ENCODE results near the gene MNX1.

Gene MNX1

GRCh38 chr7:157014635-157015555 is 4.4 kb upstream of the MNX1 start:
- no peak for DNase-seq

DNA sequence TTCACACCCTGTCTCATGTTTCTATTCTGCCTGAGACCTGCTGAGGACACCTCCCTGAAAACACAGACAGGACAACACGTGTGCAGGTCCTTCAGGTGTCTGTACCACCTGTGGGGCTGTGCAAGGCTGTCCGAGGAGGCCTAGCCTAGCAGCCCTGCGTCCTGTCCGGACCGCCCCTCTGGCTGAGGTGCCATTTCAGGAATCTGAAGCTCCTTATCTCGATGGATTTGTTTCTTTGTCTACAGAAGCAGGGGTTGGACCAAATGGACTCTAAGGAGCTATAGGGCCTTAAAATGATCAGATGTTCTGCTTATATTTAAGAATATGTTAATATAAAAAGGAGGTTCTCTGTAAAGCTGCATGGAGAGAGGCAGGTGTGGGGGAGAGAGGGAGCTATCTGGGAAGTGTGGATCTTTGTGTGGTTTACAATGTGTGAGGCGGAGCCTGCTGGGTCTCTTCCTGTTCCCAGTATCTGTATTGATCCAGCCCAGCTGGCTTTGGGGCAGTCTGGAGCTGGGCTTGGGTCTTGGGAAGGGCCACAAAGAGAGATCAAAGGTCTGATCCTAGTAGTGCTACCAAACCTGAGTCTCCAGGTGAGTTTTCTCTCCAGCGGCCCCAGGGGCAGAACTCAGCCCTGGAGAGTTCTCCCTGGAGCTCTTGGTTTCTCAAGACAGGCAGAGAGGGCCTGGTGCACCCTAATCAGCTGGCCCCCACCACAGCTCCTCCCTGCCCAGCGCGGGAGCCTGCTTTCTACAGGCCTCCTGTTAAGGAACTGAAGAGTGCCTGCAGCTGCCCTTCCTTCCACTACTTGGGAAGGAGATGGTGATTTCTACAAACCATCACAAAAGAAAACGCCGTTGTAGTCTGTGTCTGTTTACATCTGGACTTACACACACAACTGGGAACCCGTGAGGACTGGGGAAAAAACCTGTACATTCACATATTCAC is 3.4 kb upstream of the MNX1 start:
- no peak for DNase-seq

DNA sequence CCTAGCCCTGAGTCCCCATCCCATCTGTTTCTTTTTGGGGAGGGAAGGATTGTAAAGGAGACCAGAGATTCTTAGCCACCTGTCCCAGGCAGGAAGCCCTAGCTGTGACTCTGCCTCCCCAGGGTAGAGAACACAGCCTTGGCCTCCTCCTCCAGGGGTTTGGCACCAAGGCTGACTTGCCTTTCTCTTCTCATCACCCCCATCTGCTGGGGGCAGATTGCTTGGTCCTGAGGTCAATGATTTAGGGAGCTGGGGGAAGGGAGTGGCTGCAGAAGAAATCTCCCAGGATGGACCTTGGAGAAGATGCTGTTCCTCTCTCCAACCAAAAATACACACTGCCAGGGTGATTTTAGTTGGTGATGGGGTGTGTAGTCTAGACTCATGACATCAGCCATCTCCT is 2.6 kb upstream of the MNX1 start:
- no peak for DNase-seq

GRCh38 chr7:157012113-157012547 is 1.7 kb upstream of the MNX1 start:
- DNase-seq: no peak

DNA sequence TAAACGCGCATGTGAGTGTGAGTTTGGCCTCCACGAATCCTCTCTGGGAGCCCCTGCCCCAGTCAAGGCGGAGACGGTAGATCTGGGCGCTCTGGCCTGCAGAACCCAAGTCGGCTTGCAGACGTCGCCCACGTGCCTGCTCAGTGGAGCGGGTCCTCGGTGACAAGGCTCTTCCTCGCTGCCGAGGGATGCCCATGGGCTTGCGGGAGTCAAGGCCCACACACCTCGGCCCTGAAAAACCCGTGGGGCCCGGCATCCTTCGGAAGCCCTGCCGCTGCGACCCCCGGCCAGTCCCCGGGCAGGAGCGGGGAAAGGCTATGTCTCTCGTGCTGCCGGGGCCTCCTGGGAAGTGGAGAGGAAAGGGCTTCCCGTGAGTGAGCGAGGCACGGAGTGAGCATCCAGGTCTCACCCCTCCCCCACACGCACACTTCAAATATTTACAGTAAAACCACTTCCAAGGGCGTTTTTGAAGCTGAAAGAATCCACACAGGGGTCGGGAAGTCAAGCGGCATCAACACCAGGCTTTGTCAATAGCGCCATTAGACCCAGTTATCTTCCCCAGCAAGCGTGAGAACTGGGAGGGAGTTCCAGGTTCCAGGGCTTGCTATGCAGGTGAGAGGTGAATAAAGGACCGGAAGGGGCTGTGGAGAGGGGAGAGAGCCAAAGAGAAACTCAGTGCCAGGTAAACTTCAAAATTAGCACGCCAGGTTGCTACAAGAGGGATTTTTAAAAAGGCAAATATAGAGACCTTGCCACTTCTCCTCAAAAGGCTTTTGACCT is 1.1 kb upstream of the MNX1 start:
- no peak for DNase-seq

GRCh38 chr7:157009778-157010587 is 480 bp downstream of the MNX1 start:
- DNase-seq: no peak

GRCh38 chr7:157009170-157009777 is 1.2 kb downstream of the MNX1 start:
- no peak for DNase-seq

DNA sequence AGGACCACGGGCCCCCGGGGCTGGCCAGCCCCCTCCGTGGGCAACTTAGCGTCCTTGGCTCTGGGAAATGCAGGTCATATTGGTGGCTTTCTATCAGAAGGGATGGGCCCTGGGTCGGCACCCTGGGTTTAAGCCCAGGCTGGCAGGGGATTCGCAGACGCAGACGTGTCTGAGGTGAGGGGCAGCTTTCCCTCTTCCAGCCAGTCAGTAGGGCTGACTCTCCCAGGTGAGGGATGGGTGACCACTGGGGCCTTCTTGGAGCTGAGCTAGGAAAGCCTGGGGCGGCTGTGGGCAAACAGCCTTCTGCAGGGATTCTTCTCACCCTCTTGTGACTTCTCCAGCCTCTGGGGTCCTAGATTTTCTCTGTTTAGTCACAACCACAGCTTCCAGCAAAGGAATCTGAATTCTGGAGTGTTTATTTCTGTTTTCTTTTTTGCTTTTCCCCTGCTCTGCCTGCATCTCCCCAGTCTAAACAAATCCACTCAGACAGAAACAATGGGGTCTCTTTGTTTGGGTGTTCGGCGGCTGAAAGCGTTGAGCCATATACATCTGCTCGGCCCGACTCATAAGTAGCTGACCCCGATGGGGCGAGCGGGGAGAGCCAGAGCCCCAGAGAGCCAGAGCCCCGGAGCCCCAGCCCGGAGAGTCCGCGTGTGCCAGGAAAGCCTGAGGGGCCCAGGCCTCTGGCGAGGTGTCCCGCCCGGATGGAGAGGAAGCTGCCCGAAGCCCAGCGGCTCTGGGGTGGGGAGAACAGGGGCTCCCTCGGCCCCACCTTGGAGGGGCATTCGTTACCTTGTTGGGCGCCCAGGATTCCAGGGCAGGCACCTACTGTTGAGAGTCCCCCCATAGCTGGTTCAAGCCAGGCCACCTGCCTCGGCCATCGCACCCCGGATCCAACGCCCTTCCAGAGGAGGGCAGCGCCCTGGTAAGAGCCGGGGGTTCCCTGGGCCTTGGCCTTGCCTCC is 2.0 kb downstream of the MNX1 start:
- no peak for DNase-seq

DNA sequence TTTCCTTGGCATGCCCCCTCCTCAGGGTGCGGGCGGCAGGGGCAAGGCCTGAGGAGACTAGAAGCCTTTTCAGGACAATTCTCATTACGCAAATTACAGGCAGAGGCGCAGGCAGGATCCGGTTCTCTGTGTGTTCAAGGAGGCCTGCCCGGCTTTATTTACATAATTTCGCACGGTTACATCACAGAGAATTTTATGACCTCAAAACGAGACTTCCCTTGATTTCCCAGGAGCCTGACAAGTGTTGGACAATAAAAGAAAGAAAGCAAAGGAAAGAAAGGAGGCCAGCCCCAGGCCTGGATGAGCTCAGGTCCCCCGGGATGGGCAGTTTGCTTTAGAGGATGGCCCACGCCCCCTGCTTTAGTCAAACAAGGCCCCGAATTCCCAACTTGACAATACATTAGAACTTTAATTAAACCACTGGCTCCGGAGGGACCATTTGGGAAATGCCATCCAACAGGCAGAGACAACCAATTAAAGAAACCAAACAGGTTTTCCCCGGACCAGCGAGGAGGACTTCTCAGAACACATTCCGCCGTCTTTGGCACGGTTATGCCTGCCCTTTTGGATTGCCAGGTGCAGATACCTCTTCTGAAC is 2.9 kb downstream of the MNX1 start:
- DNase-seq: no peak

- no peak for DNase-seq
Observed at GRCh38 chr7:157006829-157007469, 3.5 kb downstream of the MNX1 start.

DNA sequence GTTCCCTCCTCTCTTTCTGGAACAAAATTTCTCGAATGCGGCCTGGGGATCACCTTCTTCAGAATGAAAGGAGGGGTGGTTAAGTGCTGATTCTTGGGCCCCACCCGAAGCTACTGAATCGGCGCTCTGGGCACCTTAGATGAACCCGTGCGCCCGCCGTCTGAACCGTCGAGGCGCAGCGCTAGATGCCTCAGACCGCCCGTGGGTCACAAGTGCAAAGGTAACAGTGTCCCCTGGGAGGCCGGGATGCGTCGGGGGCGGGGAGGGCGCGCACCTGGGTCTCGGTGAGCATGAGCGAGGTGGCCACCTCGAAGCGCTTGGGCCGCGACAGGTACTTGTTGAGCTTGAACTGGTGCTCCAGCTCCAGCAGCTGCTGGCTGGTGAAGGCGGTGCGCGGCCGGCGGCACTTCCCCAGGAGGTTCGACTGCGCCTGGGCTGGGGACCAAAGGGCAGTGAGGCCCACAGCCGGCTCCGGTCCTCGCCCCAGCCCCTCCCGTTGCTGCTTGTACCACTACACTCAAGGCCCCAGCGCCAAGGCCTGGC is 4.2 kb downstream of the MNX1 start:
- no peak for DNase-seq

DNA sequence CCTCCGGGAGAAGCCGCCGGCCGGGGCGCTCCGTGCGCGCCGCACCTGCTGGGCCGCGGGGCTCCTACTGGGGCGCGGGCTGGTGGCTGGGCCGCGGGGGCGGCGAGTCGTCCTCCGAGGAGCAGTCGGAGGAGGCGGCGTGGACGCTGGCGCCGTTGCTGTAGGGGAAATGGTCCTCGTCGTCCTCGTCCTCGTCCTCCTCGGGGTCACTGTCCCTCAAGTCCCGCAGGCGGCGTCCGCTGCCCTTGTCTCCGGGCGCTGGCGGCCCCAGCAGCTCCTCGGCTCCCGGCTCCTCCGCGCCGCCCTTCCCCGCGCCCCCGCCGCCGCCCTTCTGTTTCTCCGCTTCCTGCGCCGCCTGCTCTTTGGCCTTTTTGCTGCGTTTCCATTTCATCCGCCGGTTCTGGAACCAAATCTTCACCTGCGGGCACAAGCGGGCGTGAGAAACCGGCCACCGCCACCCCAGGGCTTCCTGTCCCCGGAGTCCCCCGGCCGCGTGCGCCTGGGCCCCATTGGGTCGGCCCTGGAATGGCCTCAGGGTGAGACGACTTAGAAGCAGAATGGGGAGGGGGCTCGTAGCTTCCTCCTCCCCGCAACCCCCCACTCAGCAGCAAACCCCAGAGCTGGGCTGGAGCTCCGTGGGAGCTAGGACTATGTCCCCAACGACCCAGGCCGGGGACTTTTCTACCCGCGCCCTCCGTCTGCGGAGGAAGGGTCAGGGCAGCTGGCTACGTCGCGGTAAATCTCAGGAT is 4.8 kb downstream of the MNX1 start:
- no peak for DNase-seq

GRCh38 chr7:157004521-157005455 is 5.7 kb downstream of the MNX1 start:
- no peak for DNase-seq

DNA sequence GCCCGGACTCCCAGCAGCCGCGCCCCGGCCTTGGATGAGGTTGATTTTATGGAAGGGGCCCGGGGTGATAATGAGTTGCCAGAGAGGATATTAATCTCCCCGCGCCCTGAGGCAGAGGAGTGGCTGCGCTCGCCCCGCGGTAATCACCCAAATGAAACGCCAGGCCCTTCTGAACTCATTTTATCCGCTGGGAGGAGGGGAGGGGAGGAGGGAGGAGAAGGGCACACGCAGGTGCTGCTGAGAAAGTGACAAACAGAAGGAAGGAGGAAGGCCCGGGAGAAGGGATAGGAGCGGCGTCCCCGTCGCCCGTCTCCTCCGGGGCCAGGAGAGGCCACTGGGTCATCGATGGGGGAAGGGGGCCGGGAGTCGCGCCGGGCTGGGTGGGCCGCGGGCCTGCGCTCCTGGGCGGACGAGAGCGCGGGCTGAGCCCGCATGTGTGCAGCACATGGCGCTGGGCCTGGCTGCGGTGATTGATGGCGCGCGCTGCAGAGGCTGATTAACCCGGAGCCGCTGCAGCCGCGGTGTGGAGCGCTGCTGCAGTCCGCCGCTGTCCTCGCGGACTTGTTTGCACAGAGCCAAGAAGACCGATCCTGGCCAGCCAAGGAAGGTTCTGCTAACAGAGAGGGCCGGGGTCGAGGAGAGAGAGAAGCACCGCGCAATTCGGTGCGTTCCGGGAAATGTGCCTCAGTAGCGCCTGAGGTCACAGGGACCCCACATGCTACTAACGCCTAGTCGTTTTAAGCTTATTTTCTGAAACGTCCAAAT is 6.5 kb downstream of the MNX1 start:
- DNase-seq: no peak

- no peak for DNase-seq
Observed at GRCh38 chr7:157003445-157003755, 7.1 kb downstream of the MNX1 start.

DNA sequence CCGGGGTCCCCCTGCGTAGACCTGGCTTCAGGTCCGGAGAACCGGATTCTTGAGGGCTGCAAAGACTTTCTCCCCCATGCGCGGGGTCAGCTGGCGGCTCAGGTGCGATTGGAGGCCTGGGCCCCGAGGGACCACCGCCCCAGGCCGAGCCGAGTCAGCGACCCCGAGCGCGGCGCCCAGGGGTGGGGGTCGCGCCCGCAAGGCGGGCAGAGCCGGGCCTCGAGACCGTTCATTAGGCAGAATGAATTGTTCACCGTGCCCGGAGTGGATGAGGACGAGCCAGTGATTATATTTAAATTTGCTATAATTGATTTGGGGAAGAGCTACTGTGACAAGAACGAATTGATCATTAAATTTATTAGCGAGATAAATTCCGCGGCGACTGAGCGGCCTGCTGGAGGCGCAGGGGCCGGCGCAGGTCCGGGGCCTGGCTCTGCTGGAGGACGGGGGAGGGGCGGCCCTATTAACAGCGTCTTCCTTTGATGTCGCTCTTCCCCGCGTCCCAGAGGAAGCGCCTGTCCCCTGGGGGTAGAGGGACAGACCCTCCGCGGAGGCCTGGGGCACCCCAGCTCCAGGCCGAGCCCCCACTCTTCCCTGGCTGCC is 7.5 kb downstream of the MNX1 start:
- DNase-seq: no peak
